NK-92 (cell line): ENCODE measurements around the gene PSORS1C2.
"Not testable (repeated sequence)": the region's sequence is repeated elsewhere in the genome, so short reads cannot be mapped to it uniquely, and the experiment has no call there.

Experiments
- DNase-seq: peaks from one replicate; lab custom pipeline; 2025; ENCODE audit not compliant: unreplicated experiment; lab: John Stamatoyannopoulos, UW

PSORS1C2 gene

GRCh38 chr6:31138982-31139381 lies at the start of gene PSORS1C2:
TSS of gene PSORS1C2 (minus strand) at chr6:31139066. CDS start at chr6:31139026, 40 bp downstream.
- no peak for DNase-seq

GRCh38 chr6:31187780-31188194 lies 48.9 kb upstream of the PSORS1C2 start:
- no peak for DNase-seq

DNA sequence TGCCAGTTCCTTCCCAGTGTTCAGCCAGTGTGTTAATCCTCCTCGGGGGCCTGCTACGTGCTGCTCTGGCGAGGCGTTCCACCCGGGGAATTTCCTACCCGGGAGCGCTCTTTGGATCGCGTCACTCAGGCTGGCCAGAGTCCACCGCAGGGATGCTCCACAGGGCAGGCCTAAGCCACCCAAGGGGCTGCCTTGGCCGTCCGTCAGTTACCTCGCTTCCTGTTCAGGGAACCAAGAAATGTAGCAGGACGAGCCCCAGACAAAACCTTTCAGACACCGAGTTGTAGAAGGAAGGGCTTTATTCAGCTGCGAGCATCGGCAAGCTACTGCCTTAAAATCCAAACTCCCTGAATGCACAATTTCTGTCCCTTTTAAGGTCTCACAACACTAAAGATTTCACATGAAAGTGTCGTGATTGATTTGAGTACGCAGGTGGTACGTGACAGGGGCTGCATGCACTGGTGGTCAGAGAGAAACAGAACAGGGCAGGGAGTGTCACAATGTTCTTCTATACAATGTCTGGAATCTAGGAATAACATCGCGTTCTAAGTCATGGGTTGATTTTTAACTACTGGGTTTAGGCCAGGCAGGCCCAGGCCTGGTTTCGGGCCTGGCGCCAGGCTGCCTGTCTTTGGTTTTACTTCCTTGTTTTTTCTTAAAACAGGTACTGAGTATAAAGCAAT lies 47.3 kb upstream of the PSORS1C2 start:
- DNase-seq = no peak

DNA sequence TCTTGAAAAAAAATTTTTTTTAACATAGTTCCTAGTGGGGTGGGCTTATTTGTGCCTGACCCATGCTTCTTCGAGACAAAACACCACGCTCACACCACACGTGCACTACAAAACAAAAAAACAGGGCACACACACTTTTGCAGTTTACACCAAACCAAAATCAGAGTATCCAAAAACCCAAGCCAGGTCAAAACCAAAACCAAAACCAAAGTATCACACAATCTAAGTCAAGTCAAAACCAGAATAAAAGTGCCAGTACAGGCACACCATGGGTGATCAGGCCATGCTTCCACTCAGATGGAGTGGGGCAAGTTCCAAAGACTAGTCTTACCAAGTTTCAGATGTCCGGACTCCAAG lies 46.8 kb upstream of the PSORS1C2 start:
- not testable (repeated sequence) for DNase-seq

GRCh38 chr6:31183859-31184258 lies 45.0 kb upstream of the PSORS1C2 start:
- not testable (repeated sequence) for DNase-seq

GRCh38 chr6:31183287-31183686 lies 44.4 kb upstream of the PSORS1C2 start:
- DNase-seq = not testable (repeated sequence)

DNA sequence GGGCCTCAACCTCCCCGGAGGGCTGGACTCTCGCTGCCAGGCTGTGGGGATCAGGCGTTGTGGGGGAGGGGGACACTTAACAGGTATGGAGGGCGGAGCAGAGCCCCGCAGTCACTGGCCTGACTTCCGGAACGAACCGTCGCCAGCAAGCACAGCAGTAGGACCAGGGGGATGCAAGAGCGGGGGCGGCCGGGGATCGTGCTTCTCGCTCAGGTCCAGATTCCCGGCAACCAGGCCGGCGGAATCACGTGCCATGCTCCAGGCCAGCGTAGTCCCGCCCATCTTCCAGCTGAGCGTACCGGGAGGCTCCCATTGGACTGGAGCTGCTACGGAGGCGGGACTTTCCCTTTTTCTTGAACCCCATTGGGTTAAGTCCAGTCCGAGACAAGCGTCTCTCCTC lies 41.6 kb upstream of the PSORS1C2 start:
- DNase-seq = no peak

DNA sequence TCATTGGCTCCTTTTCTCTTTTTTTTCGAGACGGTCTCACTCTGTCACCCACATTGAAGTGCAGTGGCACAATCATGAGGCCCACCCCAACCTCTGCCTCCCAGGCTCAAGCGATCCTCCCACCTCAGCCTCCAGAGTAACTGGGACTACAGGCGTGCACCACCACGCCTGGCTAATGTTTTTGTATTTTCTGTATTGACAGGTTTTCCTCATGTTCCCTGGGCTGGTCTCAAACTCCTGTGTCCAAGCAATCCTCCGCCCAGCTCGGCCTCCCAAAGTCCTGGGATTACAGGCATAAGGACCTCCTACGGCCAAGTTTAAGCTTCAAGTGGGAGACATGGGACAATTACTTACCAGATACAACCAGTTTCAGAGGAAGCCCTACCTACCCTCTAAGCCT lies 41.0 kb upstream of the PSORS1C2 start:
- DNase-seq = no peak

DNA sequence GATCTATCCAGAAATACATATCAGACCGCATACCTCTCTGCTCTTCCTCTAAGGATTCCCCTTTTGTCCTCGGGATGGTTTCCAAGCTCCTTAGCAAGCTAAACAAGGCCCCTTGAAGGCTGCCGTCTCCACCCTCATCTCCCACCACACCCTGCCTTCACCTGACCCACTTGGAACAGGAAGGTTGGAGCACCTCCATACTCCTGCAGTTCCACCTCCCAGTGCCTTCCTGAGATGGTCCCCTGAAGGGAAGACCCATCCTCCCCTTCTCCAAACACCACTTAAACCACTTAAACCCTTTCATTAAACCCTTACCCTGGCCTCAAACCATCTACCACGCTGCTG lies 40.1 kb upstream of the PSORS1C2 start:
- DNase-seq = no peak

GRCh38 chr6:31178143-31179041 lies 39.5 kb upstream of the PSORS1C2 start:
- DNase-seq = no peak

DNA sequence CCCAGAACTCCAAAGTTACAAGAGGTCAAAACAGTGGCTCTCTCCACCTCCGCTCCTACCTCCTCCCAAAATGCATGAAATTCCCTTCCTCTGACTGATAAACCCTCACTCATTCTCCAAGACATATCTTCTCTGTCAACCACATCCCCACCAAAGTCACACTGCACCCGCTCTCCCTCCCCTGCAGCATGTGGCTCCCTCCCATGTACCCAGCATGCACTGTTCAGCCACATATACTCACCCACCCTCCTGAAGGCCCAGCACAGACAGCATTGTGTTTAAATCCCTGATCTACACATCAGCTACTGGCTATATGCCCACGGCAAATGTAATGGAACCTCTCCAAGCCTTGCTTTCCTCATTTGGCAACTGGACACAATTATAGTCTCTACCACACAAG lies 37.1 kb upstream of the PSORS1C2 start:
- DNase-seq = no peak

DNA sequence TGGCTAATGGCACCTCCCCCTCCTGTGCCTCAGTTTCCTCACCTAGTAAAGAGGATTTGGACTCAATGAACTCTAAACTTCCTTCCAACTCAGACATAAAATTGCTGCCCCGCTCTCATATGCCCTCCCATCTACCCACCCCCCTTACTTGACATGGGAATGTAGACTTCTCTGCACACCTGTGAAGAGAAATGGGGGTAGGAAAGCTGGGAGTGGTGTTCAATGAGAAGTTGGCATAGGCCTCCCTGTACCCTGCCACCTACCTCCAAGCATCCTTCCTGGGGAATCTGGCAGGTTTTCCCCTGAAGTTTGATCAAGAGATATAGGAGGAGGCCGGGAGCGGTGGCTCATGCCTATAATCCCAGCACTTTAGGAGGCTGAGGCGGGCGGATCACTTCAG lies 35.5 kb upstream of the PSORS1C2 start:
- DNase-seq = no peak

DNA sequence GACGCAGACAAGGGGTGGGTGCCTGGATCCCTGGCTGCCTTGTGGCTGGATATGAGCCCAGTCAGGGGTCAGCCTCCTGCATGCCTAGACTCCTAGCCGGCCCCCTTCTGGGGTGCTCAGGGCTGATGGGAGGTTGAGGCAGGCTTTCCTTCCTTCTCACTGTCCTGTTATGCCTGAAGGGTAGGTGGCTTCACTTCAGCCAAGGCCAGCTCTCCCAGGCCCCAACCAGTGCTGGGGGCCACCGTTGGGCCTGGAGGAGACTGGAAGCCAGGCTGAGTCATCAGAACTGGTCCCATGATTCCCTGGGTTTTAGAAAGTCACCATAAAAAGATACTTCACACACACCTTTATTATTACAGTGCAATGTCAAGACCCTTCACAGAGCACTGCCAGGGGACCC lies 34.5 kb upstream of the PSORS1C2 start:
- no peak for DNase-seq

DNA sequence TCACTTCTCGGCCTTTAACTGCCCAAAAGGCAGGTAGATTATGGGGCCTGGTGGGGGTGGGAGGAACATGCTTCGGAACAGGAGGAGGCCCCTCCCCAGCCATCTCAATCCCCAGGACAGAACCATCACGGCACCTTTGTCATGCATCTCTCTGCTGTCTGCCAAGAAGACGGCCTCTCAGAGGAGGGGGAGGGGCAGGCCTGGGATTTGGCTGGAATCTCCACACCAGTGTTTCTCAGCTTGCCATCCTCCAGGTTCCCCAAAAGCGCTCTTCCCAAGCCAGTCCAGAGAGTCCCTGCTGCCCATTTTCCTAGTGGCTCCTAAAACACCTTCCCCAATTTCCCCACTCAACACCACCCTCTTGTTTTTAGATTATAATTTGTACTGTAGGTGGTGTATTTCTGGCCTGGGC lies 34.1 kb upstream of the PSORS1C2 start:
- DNase-seq = no peak

DNA sequence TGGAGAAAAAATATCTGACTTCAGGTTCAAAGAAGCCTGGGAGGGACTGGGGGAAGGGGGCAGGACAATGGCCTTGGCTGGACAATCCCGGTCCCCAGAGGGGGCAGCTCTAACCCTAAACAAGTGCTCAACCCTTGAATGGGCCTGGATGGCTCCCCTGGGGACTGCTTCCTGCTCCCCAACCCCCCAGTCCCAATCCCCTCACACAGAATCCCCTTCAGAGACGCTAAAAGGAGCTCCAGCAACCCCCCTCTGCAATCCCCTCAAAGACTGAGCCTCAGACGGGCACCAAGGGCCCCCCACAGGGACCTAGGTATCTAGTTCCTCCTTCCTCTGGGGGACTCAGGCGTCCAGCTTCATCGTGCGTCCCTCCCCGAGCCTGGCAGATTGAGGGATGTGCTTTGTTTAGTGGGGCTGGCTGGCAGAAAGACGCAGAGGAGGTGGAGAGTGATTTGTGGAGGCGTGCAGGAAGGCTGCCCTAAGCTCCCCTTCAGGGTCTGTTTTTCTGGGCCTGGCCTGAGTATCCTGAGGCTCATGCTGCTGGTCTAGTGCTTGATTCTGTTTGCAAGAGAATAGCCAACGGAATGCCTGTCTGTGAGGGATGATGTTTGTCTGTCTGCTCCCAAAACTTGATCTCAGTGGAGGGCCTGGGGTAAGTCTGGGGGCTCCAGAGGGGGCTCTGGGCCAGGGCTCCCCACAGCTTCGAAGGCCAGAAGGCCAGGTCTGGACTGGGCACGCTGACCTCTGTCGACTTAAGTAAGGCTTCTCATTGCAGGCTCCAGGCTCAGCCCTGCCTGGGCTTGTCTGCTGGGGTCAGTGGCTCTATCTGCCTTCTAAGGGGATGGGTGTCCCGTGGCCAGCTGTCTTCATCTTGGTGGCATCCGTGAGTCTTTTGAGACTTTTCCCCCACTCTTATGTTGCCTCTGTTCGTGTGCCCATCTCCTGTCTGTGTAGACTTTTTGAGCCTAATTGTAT lies 33.4 kb upstream of the PSORS1C2 start:
- no peak for DNase-seq

GRCh38 chr6:31170987-31171671 lies 32.3 kb upstream of the PSORS1C2 start:
- DNase-seq = no peak

- DNase-seq = no peak
Measured at GRCh38 chr6:31170600-31170881, 31.7 kb upstream of the PSORS1C2 start, which contains the start of gene POU5F1. TSS of gene POU5F1 (minus strand) at chr6:31170682. CDS start at chr6:31170620, 62 bp downstream.

DNA sequence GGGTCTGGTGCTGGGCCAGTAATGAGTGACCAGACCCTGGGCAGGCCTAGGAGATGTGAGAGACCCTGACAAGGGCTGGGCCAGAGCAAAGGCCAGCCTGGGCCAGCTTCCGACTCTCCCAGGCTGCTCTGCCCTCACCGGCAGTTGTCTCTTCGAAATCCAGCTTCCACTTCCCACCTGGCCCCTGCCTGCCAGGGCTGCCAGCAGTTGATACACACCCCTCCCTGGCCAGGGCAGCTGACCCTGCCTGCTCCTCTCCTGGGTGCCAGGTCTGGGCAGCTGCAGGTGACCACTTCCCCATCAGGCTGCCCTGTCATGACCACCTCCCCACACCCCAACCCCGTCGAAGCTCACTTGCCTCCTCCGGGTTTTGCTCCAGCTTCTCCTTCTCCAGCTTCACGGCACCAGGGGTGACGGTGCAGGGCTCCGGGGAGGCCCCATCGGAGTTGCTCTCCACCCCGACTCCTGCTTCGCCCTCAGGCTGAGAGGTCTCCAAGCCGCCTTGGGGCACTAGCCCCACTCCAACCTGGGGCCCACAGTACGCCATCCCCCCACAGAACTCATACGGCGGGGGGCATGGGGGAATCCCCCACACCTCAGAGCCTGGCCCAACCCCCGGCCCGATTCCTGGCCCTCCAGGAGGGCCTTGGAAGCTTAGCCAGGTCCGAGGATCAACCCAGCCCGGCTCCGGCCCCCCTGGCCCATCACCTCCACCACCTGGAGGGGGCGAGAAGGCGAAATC lies 31.2 kb upstream of the PSORS1C2 start:
- not testable (repeated sequence) for DNase-seq

DNA sequence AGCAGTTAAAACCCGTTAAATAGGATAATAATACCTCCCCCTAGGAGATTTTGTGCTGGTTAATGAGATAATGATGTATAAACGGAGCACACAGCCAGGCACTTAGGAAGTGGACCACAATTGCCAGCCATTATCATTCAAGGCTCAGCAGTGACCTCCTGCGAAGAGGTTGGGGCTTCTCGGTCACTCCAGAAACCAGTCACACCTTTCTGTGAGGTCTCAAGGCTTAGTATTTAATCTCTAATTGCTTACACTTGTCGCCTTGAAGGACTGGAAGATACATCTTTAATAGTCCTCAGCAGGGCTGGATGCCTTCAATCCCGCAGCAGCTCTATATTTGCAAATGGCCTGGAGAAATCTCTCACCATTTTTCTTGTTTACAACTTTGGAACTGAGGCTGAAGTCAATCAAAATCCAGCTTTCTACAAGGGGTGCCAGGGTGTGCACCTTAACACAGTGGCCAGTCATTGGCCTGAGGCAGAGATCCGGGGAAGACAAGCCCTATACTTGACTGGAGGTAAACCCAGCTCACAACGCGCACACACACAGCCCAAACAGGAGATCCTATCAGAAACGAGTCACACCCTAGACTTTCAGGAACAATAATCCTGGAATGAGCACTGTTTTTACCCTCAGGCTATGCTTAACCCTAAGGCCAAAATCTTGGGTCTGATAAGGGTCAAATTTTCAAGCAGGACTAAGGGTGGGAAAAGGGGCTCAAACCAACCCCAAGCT lies 30.4 kb upstream of the PSORS1C2 start:
- no peak for DNase-seq
